Neural cell (in vitro differentiated cells): Measurements from ENCODE around the gene TRMT2A.

ENCODE experiments used
- EP300 ChIP-seq: fragments of 450-650 bp; conservative IDR thresholded peaks from 2 replicates; pipeline ENCODE4 v1.6.1; 2014; ENCODE audit warnings: antibody characterized with exemption, mild to moderate bottlenecking, moderate library complexity; ENCODE audit not compliant: poor library complexity, severe bottlenecking
- EZH2 ChIP-seq: fragments of 200-600, 300-800 bp; shearing (Covaris generic), sonication (generic); IDR thresholded peaks from 2 replicates; pipeline ENCODE4 v1.6.1; 2014; ENCODE audit warnings: antibody characterized with exemption, low read length, borderline replicate concordance, mild to moderate bottlenecking; ENCODE audit not compliant: insufficient read depth, poor library complexity, severe bottlenecking
- MXI1 ChIP-seq: fragments of 450-650 bp; conservative IDR thresholded peaks from 2 replicates; pipeline ENCODE4 v1.6.1; 2014; ENCODE audit warnings: antibody characterized with exemption, mild to moderate bottlenecking; ENCODE audit not compliant: poor library complexity, severe bottlenecking
- POLR2AphosphoS5 ChIP-seq: IDR thresholded peaks from 2 replicates; pipeline ENCODE4 v1.6.1; 2012
- RAD21 ChIP-seq: fragments of 450-650 bp; conservative IDR thresholded peaks from 2 replicates; pipeline ENCODE4 v1.6.1; 2014; ENCODE audit warnings: antibody characterized with exemption, mild to moderate bottlenecking, moderate library complexity
- SMC3 ChIP-seq: fragments of 450-650 bp; conservative IDR thresholded peaks from 2 replicates; pipeline ENCODE4 v1.6.1; 2014; ENCODE audit warnings: antibody characterized with exemption, mild to moderate bottlenecking, moderate library complexity; ENCODE audit not compliant: poor library complexity
- TAF1 ChIP-seq: IDR thresholded peaks from 2 replicates; pipeline ENCODE4 v1.6.1; 2012; ENCODE audit warnings: low read depth
- TF ChIP-seq, protein P1 (sequence below): fragments of 450-650 bp; IDR thresholded peaks from 2 replicates; pipeline ENCODE4 v1.5.1; 2014; ENCODE audit warnings: antibody characterized with exemption, mild to moderate bottlenecking, moderate library complexity; ENCODE audit not compliant: poor library complexity, severe bottlenecking
- TF ChIP-seq, protein P2 (sequence below): IDR thresholded peaks from 2 replicates; pipeline ENCODE4 v1.6.1; 2012; ENCODE audit warnings: borderline replicate concordance

DNA sequence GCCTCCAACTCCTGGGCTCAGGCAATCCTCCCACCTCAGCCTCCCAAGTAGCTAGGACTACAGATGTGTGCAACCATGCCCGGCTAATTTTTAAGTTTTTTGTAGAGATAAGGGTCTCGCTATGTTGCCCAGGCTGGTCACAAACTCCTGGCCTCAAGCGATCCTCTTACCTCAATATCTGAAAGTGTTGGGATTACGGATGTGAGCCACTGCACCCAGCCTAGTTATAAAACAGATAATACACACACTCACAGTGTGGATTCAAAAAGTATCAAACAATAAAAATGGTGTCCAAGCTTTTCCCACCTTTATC lies 34.2 kb upstream of the TRMT2A start:
- TF ChIP-seq, protein P1, sequence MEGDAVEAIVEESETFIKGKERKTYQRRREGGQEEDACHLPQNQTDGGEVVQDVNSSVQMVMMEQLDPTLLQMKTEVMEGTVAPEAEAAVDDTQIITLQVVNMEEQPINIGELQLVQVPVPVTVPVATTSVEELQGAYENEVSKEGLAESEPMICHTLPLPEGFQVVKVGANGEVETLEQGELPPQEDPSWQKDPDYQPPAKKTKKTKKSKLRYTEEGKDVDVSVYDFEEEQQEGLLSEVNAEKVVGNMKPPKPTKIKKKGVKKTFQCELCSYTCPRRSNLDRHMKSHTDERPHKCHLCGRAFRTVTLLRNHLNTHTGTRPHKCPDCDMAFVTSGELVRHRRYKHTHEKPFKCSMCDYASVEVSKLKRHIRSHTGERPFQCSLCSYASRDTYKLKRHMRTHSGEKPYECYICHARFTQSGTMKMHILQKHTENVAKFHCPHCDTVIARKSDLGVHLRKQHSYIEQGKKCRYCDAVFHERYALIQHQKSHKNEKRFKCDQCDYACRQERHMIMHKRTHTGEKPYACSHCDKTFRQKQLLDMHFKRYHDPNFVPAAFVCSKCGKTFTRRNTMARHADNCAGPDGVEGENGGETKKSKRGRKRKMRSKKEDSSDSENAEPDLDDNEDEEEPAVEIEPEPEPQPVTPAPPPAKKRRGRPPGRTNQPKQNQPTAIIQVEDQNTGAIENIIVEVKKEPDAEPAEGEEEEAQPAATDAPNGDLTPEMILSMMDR: no peak
- TF ChIP-seq TAF1: no peak
- TF ChIP-seq SMC3: no peak
- TF ChIP-seq, protein P2, sequence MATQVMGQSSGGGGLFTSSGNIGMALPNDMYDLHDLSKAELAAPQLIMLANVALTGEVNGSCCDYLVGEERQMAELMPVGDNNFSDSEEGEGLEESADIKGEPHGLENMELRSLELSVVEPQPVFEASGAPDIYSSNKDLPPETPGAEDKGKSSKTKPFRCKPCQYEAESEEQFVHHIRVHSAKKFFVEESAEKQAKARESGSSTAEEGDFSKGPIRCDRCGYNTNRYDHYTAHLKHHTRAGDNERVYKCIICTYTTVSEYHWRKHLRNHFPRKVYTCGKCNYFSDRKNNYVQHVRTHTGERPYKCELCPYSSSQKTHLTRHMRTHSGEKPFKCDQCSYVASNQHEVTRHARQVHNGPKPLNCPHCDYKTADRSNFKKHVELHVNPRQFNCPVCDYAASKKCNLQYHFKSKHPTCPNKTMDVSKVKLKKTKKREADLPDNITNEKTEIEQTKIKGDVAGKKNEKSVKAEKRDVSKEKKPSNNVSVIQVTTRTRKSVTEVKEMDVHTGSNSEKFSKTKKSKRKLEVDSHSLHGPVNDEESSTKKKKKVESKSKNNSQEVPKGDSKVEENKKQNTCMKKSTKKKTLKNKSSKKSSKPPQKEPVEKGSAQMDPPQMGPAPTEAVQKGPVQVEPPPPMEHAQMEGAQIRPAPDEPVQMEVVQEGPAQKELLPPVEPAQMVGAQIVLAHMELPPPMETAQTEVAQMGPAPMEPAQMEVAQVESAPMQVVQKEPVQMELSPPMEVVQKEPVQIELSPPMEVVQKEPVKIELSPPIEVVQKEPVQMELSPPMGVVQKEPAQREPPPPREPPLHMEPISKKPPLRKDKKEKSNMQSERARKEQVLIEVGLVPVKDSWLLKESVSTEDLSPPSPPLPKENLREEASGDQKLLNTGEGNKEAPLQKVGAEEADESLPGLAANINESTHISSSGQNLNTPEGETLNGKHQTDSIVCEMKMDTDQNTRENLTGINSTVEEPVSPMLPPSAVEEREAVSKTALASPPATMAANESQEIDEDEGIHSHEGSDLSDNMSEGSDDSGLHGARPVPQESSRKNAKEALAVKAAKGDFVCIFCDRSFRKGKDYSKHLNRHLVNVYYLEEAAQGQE: no peak
- TF ChIP-seq POLR2AphosphoS5: no peak
- TF ChIP-seq RAD21: no peak
- no peak for TF ChIP-seq MXI1
- TF ChIP-seq EP300: no peak
- no peak for TF ChIP-seq EZH2
